Measurements from ENCODE around the gene GPSM1.

Gene GPSM1

DNA sequence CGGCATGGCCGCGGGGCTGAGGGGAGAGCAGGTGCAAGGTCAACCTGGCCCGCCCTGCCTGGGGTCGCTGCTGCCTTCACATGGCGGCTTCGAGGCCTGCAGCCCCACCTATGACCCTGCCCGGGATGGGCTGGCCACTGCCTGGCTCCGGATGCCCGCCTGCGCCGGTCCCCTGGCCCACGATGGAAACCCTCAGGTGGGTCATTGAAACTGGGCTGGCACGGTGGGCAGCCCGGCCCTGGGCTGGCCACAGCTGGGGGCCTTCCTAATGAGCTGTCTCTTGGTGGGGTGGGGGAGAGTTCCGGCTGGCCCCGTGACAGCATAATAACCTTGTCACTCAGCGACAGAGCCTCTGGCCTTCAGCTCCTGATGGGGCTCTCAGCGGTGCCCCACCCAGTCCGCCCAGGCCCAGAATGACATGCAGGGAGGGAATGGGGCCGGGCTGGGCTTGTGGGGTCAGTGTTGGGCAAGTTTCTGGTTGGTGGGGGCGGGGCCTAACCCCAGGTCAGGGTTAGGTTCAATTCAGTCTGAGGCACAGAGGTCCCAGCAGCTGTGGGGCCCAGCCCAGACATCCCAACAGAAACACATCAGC is 23.4 kb upstream of the GPSM1 start, which contains the start of gene CCDC187:
Gene CCDC187, minus strand, starts transcription at position 270 of the 592 bp plus-strand sequence. Its CDS starts 264 bp downstream, at position 6.
- no peak within 1 kb of the TSS for H3K9ac ChIP-seq (ENCODE audit: low read depth, low read length)
- H3K79me2 ChIP-seq (ENCODE audit: insufficient read depth, low read length), result no peaks in the 10 kb centered on the region
- TF ChIP-seq CTCF (IDR thresholded peaks at IDR 0.05; ENCODE audit: borderline replicate concordance, extremely low read depth, low read length, poor library complexity, severe bottlenecking) (no peak), EZH2 (IDR thresholded peaks at IDR 0.05; ENCODE audit: borderline replicate concordance, low read depth, low read length, severe bottlenecking) (no peak)
- H2AFZ ChIP-seq (ENCODE audit: low read depth, low read length), result no peak within 1 kb of the TSS
- H3K4me3 ChIP-seq (ENCODE audit: low read depth in 1 of 2, low read length in 2 of 2), result no peak within 1 kb of the TSS
- peaks cover 8% of the 10 kb centered on the region; the same call in 1 of the 2 replicates for H4K20me1 ChIP-seq (ENCODE audit: insufficient read depth, low read length)
- H3K4me2 ChIP-seq (ENCODE audit: insufficient read depth, low read length), result no peak within 1 kb of the TSS
- no peak for ATAC-seq (ENCODE audit: insufficient read depth, low read depth)
- no peaks in the 10 kb centered on the region for H3K9me3 ChIP-seq (ENCODE audit: insufficient read depth, low read length, severe bottlenecking)
- no peaks in the 10 kb centered on the region; the same call in 1 of the 2 replicates for H3K4me1 ChIP-seq (ENCODE audit: insufficient read depth, low read length)
- no peak within 1 kb of the TSS for H3K27ac ChIP-seq (ENCODE audit: low read length)
- H3K36me3 ChIP-seq (ENCODE audit: insufficient read depth, low read length), result no peaks in the 10 kb centered on the region
- no peaks in the 10 kb centered on the region for H3K27me3 ChIP-seq (ENCODE audit: insufficient read depth, low read length, poor library complexity)
- no peak for DNase-seq

DNA sequence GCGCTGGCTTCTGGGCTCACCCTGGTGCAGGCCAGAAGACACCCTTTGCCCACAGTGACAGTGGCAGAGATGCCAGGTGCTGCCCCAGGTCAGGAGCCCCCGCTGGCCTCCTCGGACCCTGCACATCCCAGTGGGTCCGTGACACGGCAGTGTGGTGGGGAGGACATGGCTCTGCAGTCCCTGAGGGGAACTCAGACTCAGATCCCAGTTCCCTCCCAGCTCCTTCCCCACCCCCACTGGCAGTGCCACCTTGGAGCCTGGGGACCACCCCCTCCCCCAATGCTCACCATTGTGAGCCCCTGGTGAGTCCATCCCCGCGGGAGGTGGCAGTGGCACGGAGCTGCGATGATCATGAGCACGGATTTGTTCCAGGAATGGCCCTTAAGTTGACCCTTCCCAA is 22.9 kb upstream of the GPSM1 start:
- Histone ChIP-seq H3K27me3 (ENCODE audit: insufficient read depth, low read length, poor library complexity) (no peaks in the 10 kb centered on the region), H2AFZ (ENCODE audit: low read depth, low read length) (no peak overlapping the region), H3K27ac (ENCODE audit: low read length) (no peak overlapping the region), H4K20me1 (ENCODE audit: insufficient read depth, low read length) (peaks cover 8% of the 10 kb centered on the region; the same call in 1 of the 2 replicates), H3K4me3 (ENCODE audit: low read depth in 1 of 2, low read length in 2 of 2) (no peak overlapping the region), H3K36me3 (ENCODE audit: insufficient read depth, low read length) (no peaks in the 10 kb centered on the region), H3K4me2 (ENCODE audit: insufficient read depth, low read length) (no peak overlapping the region), H3K9me3 (ENCODE audit: insufficient read depth, low read length, severe bottlenecking) (no peaks in the 10 kb centered on the region), H3K79me2 (ENCODE audit: insufficient read depth, low read length) (no peaks in the 10 kb centered on the region), H3K9ac (ENCODE audit: low read depth, low read length) (no peak overlapping the region), H3K4me1 (ENCODE audit: insufficient read depth, low read length) (no peaks in the 10 kb centered on the region; the same call in 1 of the 2 replicates)
- ATAC-seq (ENCODE audit: insufficient read depth, low read depth) (no peak), DNase-seq (no peak)
- no peak for TF ChIP-seq CTCF (IDR thresholded peaks at IDR 0.05; ENCODE audit: borderline replicate concordance, extremely low read depth, low read length, poor library complexity, severe bottlenecking)

GRCh38 chr9:136304981-136305380 is 22.4 kb upstream of the GPSM1 start:
- no peak overlapping the region for H3K27ac ChIP-seq (ENCODE audit: low read length)
- H3K4me1 ChIP-seq (ENCODE audit: insufficient read depth, low read length), result no peaks in the 10 kb centered on the region; the same call in 1 of the 2 replicates
- no peak overlapping the region for H3K4me3 ChIP-seq (ENCODE audit: low read depth in 1 of 2, low read length in 2 of 2)
- no peak overlapping the region for H3K4me2 ChIP-seq (ENCODE audit: insufficient read depth, low read length)
- H3K27me3 ChIP-seq (ENCODE audit: insufficient read depth, low read length, poor library complexity), result no peaks in the 10 kb centered on the region
- no peaks in the 10 kb centered on the region for H3K36me3 ChIP-seq (ENCODE audit: insufficient read depth, low read length)
- DNase-seq (no peak), ATAC-seq (ENCODE audit: insufficient read depth, low read depth) (no peak)
- H2AFZ ChIP-seq (ENCODE audit: low read depth, low read length), result no peak overlapping the region
- H3K79me2 ChIP-seq (ENCODE audit: insufficient read depth, low read length), result no peaks in the 10 kb centered on the region
- no peak for TF ChIP-seq CTCF (IDR thresholded peaks at IDR 0.05; ENCODE audit: borderline replicate concordance, extremely low read depth, low read length, poor library complexity, severe bottlenecking)
- no peak for TF ChIP-seq EZH2 (IDR thresholded peaks at IDR 0.05; ENCODE audit: borderline replicate concordance, low read depth, low read length, severe bottlenecking)
- H3K9me3 ChIP-seq (ENCODE audit: insufficient read depth, low read length, severe bottlenecking), result no peaks in the 10 kb centered on the region
- H3K9ac ChIP-seq (ENCODE audit: low read depth, low read length), result no peak overlapping the region
- H4K20me1 ChIP-seq (ENCODE audit: insufficient read depth, low read length), result peaks cover 8% of the 10 kb centered on the region; the same call in 1 of the 2 replicates

All from DND-41 (cell line).